ENCODE results near the gene ZFAND3. TPM values are rescaled to one million over a fixed set of nuclear protein-coding genes. Genes with fewer than 3 reads are reported as not detected.
"Not testable (repeated sequence)": the region's sequence is repeated elsewhere in the genome, so short reads cannot be mapped to it uniquely, and the experiment has no call there.

Gene ZFAND3
- total RNA-seq, 1 donor from 2014 or later, result 31.2 TPM

DNA sequence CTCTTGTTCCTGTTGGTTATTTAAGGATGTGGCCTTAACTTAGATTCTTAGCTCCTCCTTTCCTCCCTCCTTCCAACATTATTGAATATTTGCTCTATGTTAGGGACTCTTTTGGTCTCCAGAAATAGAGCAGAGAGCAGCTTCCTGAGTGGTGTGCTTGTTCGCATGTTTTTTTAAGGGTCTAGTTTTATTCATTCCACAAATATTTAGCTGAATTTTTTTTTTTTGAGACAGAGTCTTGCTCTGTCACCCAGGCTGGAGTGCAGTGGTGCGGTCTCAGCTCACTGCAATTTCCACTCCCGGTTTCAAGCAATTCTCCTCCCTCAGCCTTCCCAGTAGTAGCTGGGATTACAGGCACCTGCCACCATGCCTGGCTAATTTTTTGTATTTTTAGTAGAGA, 169.2 kb downstream of the ZFAND3 start:
- no peak for DNase-seq (ENCODE audit: extremely low spot score in 2 of 2)
- Histone ChIP-seq H3K4me1 (peaks cover 62% of the 10 kb centered on the region), H3K27ac (no peak overlapping the region), H3K9me3 (no peaks in the 10 kb centered on the region), H3K27me3 (no peaks in the 10 kb centered on the region), H3K4me3 (no peak overlapping the region), H3K36me3 (no peaks in the 10 kb centered on the region)
- intact Hi-C loops (cut with DNase I), result loop anchor here (10.0 kb wide), 1 partner anchor 894 kb away; no protein-coding TSS in a partner anchor
- TF ChIP-seq POLR2A (IDR thresholded peaks at IDR 0.05) (no peak), POLR2AphosphoS5 (IDR thresholded peaks at IDR 0.05; ENCODE audit: insufficient read depth in 1 of 2, low read depth in 1 of 2) (no peak)
- TF ChIP-seq, protein P1, sequence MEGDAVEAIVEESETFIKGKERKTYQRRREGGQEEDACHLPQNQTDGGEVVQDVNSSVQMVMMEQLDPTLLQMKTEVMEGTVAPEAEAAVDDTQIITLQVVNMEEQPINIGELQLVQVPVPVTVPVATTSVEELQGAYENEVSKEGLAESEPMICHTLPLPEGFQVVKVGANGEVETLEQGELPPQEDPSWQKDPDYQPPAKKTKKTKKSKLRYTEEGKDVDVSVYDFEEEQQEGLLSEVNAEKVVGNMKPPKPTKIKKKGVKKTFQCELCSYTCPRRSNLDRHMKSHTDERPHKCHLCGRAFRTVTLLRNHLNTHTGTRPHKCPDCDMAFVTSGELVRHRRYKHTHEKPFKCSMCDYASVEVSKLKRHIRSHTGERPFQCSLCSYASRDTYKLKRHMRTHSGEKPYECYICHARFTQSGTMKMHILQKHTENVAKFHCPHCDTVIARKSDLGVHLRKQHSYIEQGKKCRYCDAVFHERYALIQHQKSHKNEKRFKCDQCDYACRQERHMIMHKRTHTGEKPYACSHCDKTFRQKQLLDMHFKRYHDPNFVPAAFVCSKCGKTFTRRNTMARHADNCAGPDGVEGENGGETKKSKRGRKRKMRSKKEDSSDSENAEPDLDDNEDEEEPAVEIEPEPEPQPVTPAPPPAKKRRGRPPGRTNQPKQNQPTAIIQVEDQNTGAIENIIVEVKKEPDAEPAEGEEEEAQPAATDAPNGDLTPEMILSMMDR (IDR thresholded peaks at IDR 0.05), result no peak

DNA sequence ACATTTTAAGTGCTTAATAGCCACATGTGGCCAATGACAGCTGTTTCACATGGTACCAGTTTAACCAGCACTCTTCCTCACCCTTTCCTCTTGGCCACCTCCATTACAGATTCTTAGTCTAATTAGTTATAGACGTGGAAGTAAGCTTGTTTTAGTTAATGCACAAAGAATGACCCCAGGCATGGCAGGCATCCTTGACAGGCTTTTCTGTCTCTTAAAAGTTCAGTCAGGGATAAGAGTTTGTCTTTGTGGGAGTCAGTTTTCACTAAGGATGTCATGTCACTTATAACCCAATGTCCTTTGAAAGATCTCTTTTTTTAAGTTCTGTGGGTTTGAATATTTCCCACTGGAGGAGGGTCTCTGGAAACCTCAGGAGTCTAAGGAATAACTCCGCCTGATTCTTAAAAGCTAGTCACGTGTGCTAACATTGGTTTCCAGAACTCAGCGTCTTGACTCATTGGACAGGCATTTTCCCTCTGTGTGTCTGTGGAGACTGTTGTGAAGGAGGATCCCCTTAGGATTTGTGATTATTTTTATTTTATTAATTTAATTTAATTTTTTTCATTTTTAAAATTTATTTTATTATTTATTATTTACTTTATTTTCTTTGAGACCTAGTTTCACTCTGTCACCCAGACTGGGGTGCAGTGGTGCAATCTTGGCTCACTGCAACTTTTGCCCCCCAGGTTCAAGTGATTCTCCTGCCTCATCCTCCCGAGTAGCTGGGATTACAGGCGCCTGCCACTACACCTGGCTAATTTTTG, 171.4 kb downstream of the ZFAND3 start:
- intact Hi-C loops (cut with DNase I), result no loop called here
- no peaks in the 10 kb centered on the region for H3K9me3 ChIP-seq
- H3K27me3 ChIP-seq, result no peaks in the 10 kb centered on the region
- H3K4me3 ChIP-seq, result no peak overlapping the region
- H3K36me3 ChIP-seq, result no peaks in the 10 kb centered on the region
- no peak for DNase-seq (ENCODE audit: extremely low spot score in 2 of 2)
- peak in 1 of 2 donors; percentile 52 for TF ChIP-seq POLR2AphosphoS5 (IDR thresholded peaks at IDR 0.05; ENCODE audit: insufficient read depth in 1 of 2, low read depth in 1 of 2)
- TF ChIP-seq, protein P1 (IDR thresholded peaks at IDR 0.05), result no peak
- H3K4me1 ChIP-seq, result peaks cover 60% of the 10 kb centered on the region
- H3K27ac ChIP-seq, result peak overlapping the region; percentile 51

DNA sequence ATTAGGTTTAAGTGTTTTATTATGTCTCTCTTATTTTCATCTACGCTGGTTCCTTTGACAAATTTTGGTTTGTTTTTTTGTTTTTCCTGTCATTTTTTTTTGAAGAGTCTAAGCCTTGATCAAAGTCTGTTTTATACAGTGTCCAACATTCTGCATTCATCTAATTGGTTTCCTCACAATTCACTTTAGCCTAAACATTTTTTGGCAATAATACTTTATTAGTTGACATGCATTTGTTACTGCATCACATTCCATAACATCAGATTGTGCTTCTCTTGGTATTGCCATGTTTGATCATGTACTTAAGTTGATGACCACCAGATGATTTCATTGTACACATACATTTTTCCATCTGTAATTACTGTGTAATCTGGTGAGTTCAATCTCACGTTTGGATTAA, 173.2 kb downstream of the ZFAND3 start:
- intact Hi-C loops (cut with DNase I), result no loop called here
- H3K4me3 ChIP-seq, result no peak overlapping the region
- no peaks in the 10 kb centered on the region for H3K27me3 ChIP-seq
- H3K9me3 ChIP-seq, result no peaks in the 10 kb centered on the region
- DNase-seq (ENCODE audit: extremely low spot score in 2 of 2), result no peak
- peaks cover 46% of the 10 kb centered on the region for H3K4me1 ChIP-seq
- H3K36me3 ChIP-seq, result no peaks in the 10 kb centered on the region
- TF ChIP-seq, protein P1 (IDR thresholded peaks at IDR 0.05), result no peak
- no peak for TF ChIP-seq POLR2AphosphoS5 (IDR thresholded peaks at IDR 0.05; ENCODE audit: insufficient read depth in 1 of 2, low read depth in 1 of 2)
- TF ChIP-seq POLR2A (IDR thresholded peaks at IDR 0.05), result no peak
- no peak overlapping the region for H3K27ac ChIP-seq

DNA sequence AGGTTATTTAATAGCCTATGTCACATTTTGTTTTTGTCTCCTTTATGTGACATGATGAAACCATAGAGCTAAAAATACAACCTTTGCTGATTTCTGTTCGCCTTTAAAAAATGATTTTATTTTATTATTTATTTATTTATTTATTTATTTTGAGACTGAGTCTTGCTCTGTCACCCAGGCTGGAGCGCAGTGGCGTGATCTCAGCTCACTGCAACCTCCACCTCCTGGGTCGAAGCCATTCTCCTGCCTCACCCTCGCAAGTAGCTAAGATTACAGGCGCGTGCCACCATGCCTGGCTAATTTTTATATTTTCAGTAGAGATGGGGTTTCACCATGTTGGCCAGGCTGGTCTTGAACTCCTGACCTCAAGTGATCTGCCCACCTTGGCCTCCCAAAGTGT, 173.7 kb downstream of the ZFAND3 start:
- intact Hi-C loops (cut with DNase I); H3K4me3 ChIP-seq; DNase-seq (ENCODE audit: extremely low spot score in 2 of 2); H3K27me3 ChIP-seq; H3K9me3 ChIP-seq; H3K36me3 ChIP-seq; H3K27ac ChIP-seq: not testable (repeated sequence)
- H3K4me1 ChIP-seq, result peaks cover 42% of the 10 kb centered on the region

DNA sequence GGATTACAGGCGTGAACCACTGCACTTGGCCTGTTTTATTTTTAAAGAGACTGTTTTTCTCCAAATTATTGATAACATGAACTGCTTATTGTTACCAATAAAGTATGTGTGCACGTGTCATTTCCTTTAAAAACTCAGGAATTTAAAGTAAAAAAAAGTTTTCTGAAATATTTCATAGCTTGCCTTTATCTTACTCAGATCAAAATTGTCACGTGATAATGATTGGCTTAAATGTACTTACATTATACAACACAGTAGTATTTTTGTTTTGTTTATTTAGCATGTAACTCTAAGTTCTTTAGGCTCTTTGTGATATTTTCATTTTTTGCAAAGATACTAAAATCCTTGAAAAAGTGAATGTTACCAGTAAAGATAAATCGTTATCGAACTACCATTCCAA, 174.1 kb downstream of the ZFAND3 start:
- Histone ChIP-seq H3K9me3 (no peaks in the 10 kb centered on the region), H3K4me3 (no peak overlapping the region), H3K27me3 (no peaks in the 10 kb centered on the region), H3K4me1 (peaks cover 38% of the 10 kb centered on the region), H3K36me3 (no peaks in the 10 kb centered on the region), H3K27ac (no peak overlapping the region)
- intact Hi-C loops (cut with DNase I), result no loop called here
- DNase-seq (ENCODE audit: extremely low spot score in 2 of 2), result no peak
- TF ChIP-seq POLR2A (IDR thresholded peaks at IDR 0.05) (no peak), POLR2AphosphoS5 (IDR thresholded peaks at IDR 0.05; ENCODE audit: insufficient read depth in 1 of 2, low read depth in 1 of 2) (no peak)
- TF ChIP-seq, protein P1 (IDR thresholded peaks at IDR 0.05), result no peak
